H1 (cell line): ENCODE measurements around the gene ASXL1. TPM values are rescaled to one million over a fixed set of nuclear protein-coding genes. Genes with fewer than 3 reads are reported as not detected.

ENCODE experiments used
- CTCF ChIA-PET: fragments of 300-600 bp; sonication (Branson Sonifier 250); formaldehyde crosslinking; loops from one replicate; lab custom pipeline; 2021; ENCODE audit not compliant: partially characterized antibody; lab: Charles Lee
- POLR2A ChIA-PET: fragments of 300-600 bp; sonication (Branson Sonifier 250); formaldehyde crosslinking; loops from one replicate; lab custom pipeline; 2021; ENCODE audit warnings: inconsistent platforms; ENCODE audit not compliant: partially characterized antibody; lab: Charles Lee
- DNase-seq, 2 experiments: peaks; one replicate each; pipeline versions ENCODE4 v3.0.0 to v3.0.0-alpha.2; 2010 to 2022; ENCODE audit warnings: low spot score in 2 of 2, low read depth in 1 of 2, mixed read lengths in 1 of 2
- FAIRE-seq: peaks from 2 replicates; lab custom pipeline; 2011; peaks lifted over from hg19 to GRCh38; lab: Jason Lieb, UNC
- H2AFZ ChIP-seq: 2 replicates; pipeline ENCODE4 v1.8.1; 2012; ENCODE audit warnings: low read length, inconsistent platforms
- H2AK5ac ChIP-seq: 2 replicates; pipeline ENCODE4 v1.6.1; 2013; ENCODE audit warnings: low read depth, low read length
- H2BK120ac ChIP-seq: replicated peaks from 2 replicates; pipeline ENCODE3; 2013; ENCODE audit warnings: low read depth, low read length, inconsistent platforms
- H2BK12ac ChIP-seq: 2 replicates; pipeline ENCODE4 v1.6.1; 2013; ENCODE audit warnings: low read depth, low read length
- H2BK15ac ChIP-seq: 2 replicates; pipeline ENCODE4 v1.6.1; 2013; ENCODE audit warnings: low read length
- H2BK20ac ChIP-seq: 2 replicates; pipeline ENCODE4 v1.6.1; 2013; ENCODE audit warnings: low read length
- H2BK5ac ChIP-seq: 2 replicates; pipeline ENCODE4 v1.6.1; 2013; ENCODE audit warnings: low read depth, low read length
- H3K14ac ChIP-seq: 2 replicates; pipeline ENCODE4 v1.6.1; 2013; ENCODE audit warnings: inconsistent platforms; ENCODE audit not compliant: insufficient read length
- H3K18ac ChIP-seq: 2 replicates; pipeline ENCODE4 v1.6.1; 2013; ENCODE audit warnings: low read length; ENCODE audit errors: extremely low read depth
- H3K23ac ChIP-seq: 2 replicates; pipeline ENCODE4 v1.6.1; 2013; ENCODE audit warnings: inconsistent platforms; ENCODE audit not compliant: insufficient read length
- H3K23me2 ChIP-seq: 2 replicates; pipeline ENCODE4 v1.6.1; 2013; ENCODE audit warnings: low read depth, low read length
- H3K27ac ChIP-seq: 2 replicates; pipeline ENCODE4 v1.6.1; 2011; ENCODE audit warnings: low read depth, low read length, inconsistent platforms
- H3K27me3 ChIP-seq, 4 experiments: replicated peaks in 1 of 4; 1 replicate in 1 of 4; 2 replicates in 3 of 4; pipeline versions ENCODE4 v1.6.1 to v1.8.1; 2011 to 2013; ENCODE audit warnings: low read length in 3 of 4, mild to moderate bottlenecking in 3 of 4, inconsistent platforms in 2 of 4, mixed read lengths in 2 of 4, moderate library complexity in 1 of 4; ENCODE audit not compliant: control insufficient read depth in 3 of 4, insufficient read depth in 3 of 4; ENCODE audit errors: extremely low read depth in 1 of 4
- H3K36me3 ChIP-seq, 4 experiments: 2 replicates each; pipeline versions ENCODE4 v1.6.1 to v1.8.1; 2011 to 2013; ENCODE audit warnings: mild to moderate bottlenecking in 4 of 4, low read length in 3 of 4, moderate library complexity in 2 of 4, control low read depth in 1 of 4, inconsistent platforms in 1 of 4; ENCODE audit not compliant: insufficient read depth in 4 of 4, control insufficient read depth in 2 of 4
- H3K4ac ChIP-seq: replicated peaks from 2 replicates; pipeline ENCODE3; 2013; ENCODE audit warnings: low read length, low read depth, mixed read lengths, inconsistent platforms; ENCODE audit not compliant: insufficient read length
- H3K4me1 ChIP-seq, 4 experiments: replicated peaks in 1 of 4; 1 replicate in 1 of 4; 2 replicates in 3 of 4; pipeline versions ENCODE4 v1.6.1 to v1.8.1; 2011 to 2013; ENCODE audit warnings: low read length in 3 of 4, inconsistent platforms in 2 of 4, mixed read lengths in 1 of 4; ENCODE audit not compliant: insufficient read depth in 4 of 4, control insufficient read depth in 3 of 4
- H3K4me2 ChIP-seq, 2 experiments: 2 replicates each; pipeline versions ENCODE4 v1.6.1 to v1.8.1; 2011 to 2013; ENCODE audit warnings: low read depth in 2 of 2, low read length in 2 of 2, control low read depth in 1 of 2, inconsistent platforms in 1 of 2, mild to moderate bottlenecking in 1 of 2; ENCODE audit not compliant: insufficient read depth in 1 of 2
- H3K4me3 ChIP-seq, 4 experiments: fragments of 200-600, 300-600 bp in 1 of 4; sonication (generic), shearing (Covaris generic), sonication (Bioruptor Twin) in 1 of 4; 2 replicates each; pipeline versions ENCODE4 v1.5.1 to v1.8.1; 2011 to 2016; ENCODE audit warnings: low read length in 4 of 4, low read depth in 3 of 4, control low read depth in 2 of 4, inconsistent platforms in 2 of 4, mild to moderate bottlenecking in 2 of 4, mixed read lengths in 1 of 4, moderate library complexity in 1 of 4; ENCODE audit not compliant: insufficient read depth in 2 of 4; ENCODE audit errors: extremely low read depth in 1 of 4
- H3K56ac ChIP-seq: replicated peaks from 2 replicates; pipeline ENCODE3; 2013; ENCODE audit warnings: low read depth, mild to moderate bottlenecking, mixed read lengths, low read length, inconsistent platforms; ENCODE audit not compliant: insufficient read length
- H3K79me1 ChIP-seq: 2 replicates; pipeline ENCODE4 v1.6.1; 2013; ENCODE audit warnings: low read depth, low read length, control low read depth
- H3K79me2 ChIP-seq, 2 experiments: 2 replicates each; pipeline versions ENCODE4 v1.6.1 to v1.8.1; 2012 to 2013; ENCODE audit warnings: low read length in 2 of 2, mild to moderate bottlenecking in 2 of 2, inconsistent platforms in 1 of 2; ENCODE audit not compliant: insufficient read depth in 2 of 2, control insufficient read depth in 1 of 2
- H3K9ac ChIP-seq, 4 experiments: replicated peaks in 1 of 4; 1 replicate in 1 of 4; 2 replicates in 3 of 4; pipeline versions ENCODE4 v1.6.1 to v1.8.1; 2011 to 2013; ENCODE audit warnings: low read depth in 3 of 4, low read length in 3 of 4, control low read depth in 2 of 4, mild to moderate bottlenecking in 2 of 4, moderate library complexity in 2 of 4, inconsistent platforms in 1 of 4; ENCODE audit errors: extremely low read depth in 1 of 4
- H3K9me3 ChIP-seq, 2 experiments: 2 replicates each; pipeline versions ENCODE4 v1.6.1 to v1.8.1; 2012 to 2013; ENCODE audit warnings: mild to moderate bottlenecking in 2 of 2, moderate library complexity in 2 of 2, control low read depth in 1 of 2, inconsistent platforms in 1 of 2, low read depth in 1 of 2, low read length in 1 of 2, mixed read lengths in 1 of 2; ENCODE audit not compliant: insufficient read depth in 2 of 2
- H4K20me1 ChIP-seq, 2 experiments: replicated peaks in 1 of 2; 2 replicates each; pipeline versions ENCODE3 to v1.8.1; 2011 to 2013; ENCODE audit warnings: inconsistent platforms in 2 of 2, low read length in 2 of 2, mild to moderate bottlenecking in 1 of 2; ENCODE audit not compliant: insufficient read depth in 2 of 2, control insufficient read depth in 1 of 2
- H4K5ac ChIP-seq: 2 replicates; pipeline ENCODE4 v1.6.1; 2013; ENCODE audit warnings: low read length, low read depth, mixed read lengths, inconsistent platforms; ENCODE audit not compliant: insufficient read length
- H4K8ac ChIP-seq: 2 replicates; pipeline ENCODE4 v1.8.0; 2013; ENCODE audit warnings: mild to moderate bottlenecking, moderate library complexity, low read length, inconsistent platforms; ENCODE audit not compliant: insufficient read depth; ENCODE audit errors: extremely low read depth
- H4K91ac ChIP-seq: replicated peaks from 2 replicates; pipeline ENCODE3; 2013; ENCODE audit warnings: low read length, mixed read lengths, inconsistent platforms; ENCODE audit not compliant: insufficient read length
- CHD2 ChIP-seq: IDR thresholded peaks from 2 replicates; pipeline ENCODE4 v1.6.1; 2012; ENCODE audit warnings: low read length, improper control_type of control experiment
- E2F6 ChIP-seq: IDR thresholded peaks from 2 replicates; pipeline ENCODE4 v1.6.1; 2012; ENCODE audit warnings: inconsistent platforms
- EZH2 ChIP-seq: fragments of 200-600 bp; sonication (generic); IDR thresholded peaks from 2 replicates; pipeline ENCODE4 v1.7.1; 2012; ENCODE audit warnings: low read depth, mild to moderate bottlenecking, moderate library complexity, low read length, inconsistent platforms; ENCODE audit not compliant: severe bottlenecking
- MAX ChIP-seq: IDR thresholded peaks from 2 replicates; pipeline ENCODE4 v1.6.1; 2012; ENCODE audit warnings: inconsistent platforms
- RXRA ChIP-seq: IDR thresholded peaks from 2 replicates; pipeline ENCODE4 v1.6.1; 2011; ENCODE audit warnings: low read depth, mild to moderate bottlenecking, low read length, moderate library complexity; ENCODE audit not compliant: insufficient read depth
- SIX5 ChIP-seq: IDR thresholded peaks from 2 replicates; pipeline ENCODE4 v1.6.1; 2011; ENCODE audit warnings: mild to moderate bottlenecking, low read depth, low read length
- SP1 ChIP-seq: IDR thresholded peaks from 2 replicates; pipeline ENCODE4 v1.6.1; 2011; ENCODE audit warnings: low read depth, low read length
- TCF12 ChIP-seq: IDR thresholded peaks from 2 replicates; pipeline ENCODE4 v1.6.1; 2011; ENCODE audit warnings: low read depth, mild to moderate bottlenecking, low read length
- TEAD4 ChIP-seq: IDR thresholded peaks from 2 replicates; pipeline ENCODE4 v1.6.1; 2012; ENCODE audit warnings: low read depth, low read length, inconsistent platforms, mixed read lengths
- USF2 ChIP-seq: IDR thresholded peaks from 2 replicates; pipeline ENCODE4 v1.6.1; 2011; ENCODE audit warnings: low read length, improper control_type of control experiment
- YY1 ChIP-seq: IDR thresholded peaks from 2 replicates; pipeline ENCODE4 v1.6.1; 2011; ENCODE audit warnings: low read depth, mild to moderate bottlenecking, low read length
- WGBS, 2 experiments: shearing (Covaris generic) in 1 of 2; methylation state at CpG; one replicate each; pipeline versions ENCODE4 v1.1.6 to v1.1.7; 2013 to 2015; ENCODE audit warnings: low lambda C conversion rate in 2 of 2, mixed read lengths in 2 of 2, inconsistent platforms in 1 of 2, low coverage in 1 of 2, missing lambda C conversion rate in 1 of 2; ENCODE audit not compliant: insufficient replicate concordance in 2 of 2, insufficient coverage in 1 of 2, insufficient read length in 1 of 2; ENCODE audit errors: extremely low coverage in 1 of 2, missing lambda C conversion rate in 1 of 2; 5-methylcytosine and 5-hydroxymethylcytosine counted together
- polyA plus RNA-seq, 7 experiments: library from polyadenylated mRNA; depleted of rRNA in 3 of 7; stranded (reverse) in 5 of 7; unstranded in 2 of 7; fragments of >200 nt in 5 of 7; fragments of 200-250 nt in 2 of 7; gene quantifications; 1 replicate in 5 of 7; 2 replicates in 1 of 7; 4 replicates in 1 of 7; pipeline versions ENCODE4 v1.2.1 to v1.2.3, GENCODE V29; 2011 to 2013; ENCODE audit warnings: missing spikeins in 2 of 7, mixed read lengths in 2 of 7
- total RNA-seq: library from RNA; stranded (reverse); fragmentation: NEBNext Ultra II Directional; extraction: Animal tissue kit (Norgen Biotek cat#: 25700); gene quantifications from 2 replicates; pipeline ENCODE4 v1.2.1, GENCODE V29; 2021

Gene ASXL1
- total and polyA plus RNA-seq, 2 of the 8 experiments (the other 6 are each of a cell fraction or from before 2014, with no cell fraction given): 10.6 to 26.5 TPM

- Histone ChIP-seq H2BK12ac (no peak overlapping the region), H3K27ac (no peak overlapping the region), H3K79me1 (no peaks in the 10 kb centered on the region), H2AK5ac (no peak overlapping the region), H4K5ac (no peak overlapping the region), H3K9me3 (no peaks in the 10 kb centered on the region), H3K18ac (no peak overlapping the region), H4K8ac (no peak overlapping the region), H4K91ac (no peak overlapping the region), H2AFZ (no peak overlapping the region), H3K4ac (no peak overlapping the region), H3K79me2 (no peaks in the 10 kb centered on the region), H3K56ac (no peak overlapping the region), H3K23ac (no peak overlapping the region), H3K36me3 (no peaks in the 10 kb centered on the region; a peak in 1 of 8 replicates), H3K9ac (no peak overlapping the region), H3K4me3 (no peak overlapping the region), H2BK5ac (no peak overlapping the region), H2BK20ac (no peak overlapping the region), H2BK120ac (no peak overlapping the region), H3K4me2 (no peak overlapping the region), H3K4me1 (no peaks in the 10 kb centered on the region), H4K20me1 (peaks cover 0 to 2% of the 10 kb centered on the region in 2 experiments), H3K27me3 (no peaks in the 10 kb centered on the region), H2BK15ac (no peak overlapping the region), H3K23me2 (no peaks in the 10 kb centered on the region), H3K14ac (no peak overlapping the region)
- FAIRE-seq (no peak), DNase-seq (no peak)
- WGBS, 2 experiments: 81% methylated on average over 2 of the region's 2 CpGs; no CpG with 5 or more reads in 1 of the 2 experiments
- ChIA-PET CTCF (interaction anchor here (1.0 kb wide), 1 partner anchor 26 kb away, joined by 3 read pairs; no protein-coding TSS in a partner anchor), POLR2A (interaction anchor here (0.9 kb wide), 1 partner anchor 16 kb away, joined by 3 read pairs; no protein-coding TSS in a partner anchor)
- TF ChIP-seq TCF12 (no peak), RXRA (no peak), SIX5 (no peak), USF2 (no peak), MAX (no peak), TEAD4 (no peak), EZH2 (no peak), SP1 (no peak), E2F6 (no peak), CHD2 (no peak), YY1 (no peak)
Observed at GRCh38 chr20:32404017-32404416, 45.9 kb downstream of the ASXL1 start.
